Measurements from ENCODE around the gene ARRDC4.
A peak's percentile ranks its signal among the peaks of the same experiment; 100 is the strongest.

Gene ARRDC4

GRCh38 chr15:97960364-97961066, at the start of gene ARRDC4:
TSS of gene ARRDC4 (plus strand) at chr15:97960703. CDS start at chr15:97960862, 159 bp downstream.
- peak; percentile 98 for DNase-seq

GRCh38 chr15:97914711-97915110, 45.8 kb upstream of the ARRDC4 start:
- no peak for DNase-seq

- DNase-seq, result no peak
Measured at GRCh38 chr15:97915261-97915660, 45.2 kb upstream of the ARRDC4 start.

GRCh38 chr15:97921296-97921865, 39.1 kb upstream of the ARRDC4 start:
- no peak for DNase-seq

- DNase-seq, result no peak
Measured at GRCh38 chr15:97929456-97930229, 30.9 kb upstream of the ARRDC4 start.

GRCh38 chr15:97930230-97930629, 30.3 kb upstream of the ARRDC4 start:
- DNase-seq, result no peak

GRCh38 chr15:97931314-97931713, 29.2 kb upstream of the ARRDC4 start:
- no peak for DNase-seq

- DNase-seq, result no peak
Measured at GRCh38 chr15:97933589-97933988, 26.9 kb upstream of the ARRDC4 start.

GRCh38 chr15:97940993-97941392, 19.5 kb upstream of the ARRDC4 start:
- no peak for DNase-seq

- no peak for DNase-seq
Measured at GRCh38 chr15:97941572-97941971, 18.9 kb upstream of the ARRDC4 start.

GRCh38 chr15:97944724-97945123, 15.8 kb upstream of the ARRDC4 start:
- DNase-seq, result no peak

- no peak for DNase-seq
Measured at GRCh38 chr15:97947465-97948260, 12.8 kb upstream of the ARRDC4 start.

- no peak for DNase-seq
Measured at GRCh38 chr15:97953254-97953653, 7.2 kb upstream of the ARRDC4 start.

GRCh38 chr15:97953748-97954147, 6.8 kb upstream of the ARRDC4 start:
- no peak for DNase-seq

- no peak for DNase-seq
Measured at GRCh38 chr15:97955035-97955434, 5.5 kb upstream of the ARRDC4 start.

- DNase-seq, result no peak
Measured at GRCh38 chr15:97955529-97955928, 5.0 kb upstream of the ARRDC4 start.

GRCh38 chr15:97959724-97960363, 659 bp upstream of the ARRDC4 start:
- DNase-seq, result no peak

GRCh38 chr15:97961067-97961954, 808 bp downstream of the ARRDC4 start:
- peak; percentile 41 to 51 for DNase-seq

- no peak for DNase-seq
Measured at GRCh38 chr15:97962263-97962662, 1.8 kb downstream of the ARRDC4 start.

- DNase-seq, result no peak
Measured at GRCh38 chr15:97963779-97964178, 3.3 kb downstream of the ARRDC4 start.

- no peak for DNase-seq
Measured at GRCh38 chr15:97966246-97966645, 5.7 kb downstream of the ARRDC4 start.

Data from Kasumi-1 (cell line).